Right atrium auricular region (tissue), 2 donors: Measurements from ENCODE around the gene PFKL. TPM values are rescaled to one million over a fixed set of nuclear protein-coding genes. Genes with fewer than 3 reads are reported as not detected.

Source experiments
- DNase-seq: peaks from one replicate; pipeline ENCODE4 v3.0.0-alpha.2; 2019; ENCODE audit warnings: low spot score
- H3K27ac ChIP-seq, 2 donors: fragments of 200-600 bp; sonication (generic); 1 replicate in 1 of 2; 2 replicates in 1 of 2; pipeline ENCODE4 v1.5.1; 2016 to 2019
- H3K27me3 ChIP-seq, 2 donors: fragments of 200-600 bp; sonication (generic); one replicate each; pipeline versions ENCODE4 v1.5.1 to v1.6.0; 2017 to 2019
- H3K36me3 ChIP-seq: fragments of 200-600 bp; sonication (generic); one replicate; pipeline ENCODE4 v1.5.1; 2016
- H3K4me1 ChIP-seq, 2 donors: fragments of 200-600 bp; sonication (generic); one replicate each; pipeline versions ENCODE4 v1.5.1 to v1.6.0; 2017 to 2019
- H3K4me3 ChIP-seq, 2 donors: fragments of 200-600 bp; sonication (generic); 1 replicate in 1 of 2; 2 replicates in 1 of 2; pipeline ENCODE4 v1.5.1; 2017 to 2019; ENCODE audit warnings: mild to moderate bottlenecking in 1 of 2, moderate library complexity in 1 of 2
- H3K9me3 ChIP-seq, 2 donors: fragments of 200-600 bp; sonication (generic); one replicate each; pipeline ENCODE4 v1.5.1; 2019
- CTCF ChIP-seq, 2 donors: fragments of 200-600 bp; sonication (generic); IDR thresholded peaks; one replicate each; pipeline ENCODE4 v1.5.1; 2019; ENCODE audit warnings: antibody characterized with exemption in 2 of 2
- total RNA-seq, 2 donors: library from RNA; depleted of rRNA; stranded (reverse); fragments of >200 nt; gene quantifications; one replicate each; pipeline ENCODE4 v1.1.0, GENCODE V29; 2016

Gene PFKL
- total RNA-seq, 2 donors from 2014 or later, result 28.0 to 45.7 TPM

- H3K4me1 ChIP-seq, result no peaks in the 10 kb centered on the region
- TF ChIP-seq CTCF (IDR thresholded peaks at IDR 0.05), result no peak
- H3K27me3 ChIP-seq, result no peaks in the 10 kb centered on the region
- no peaks in the 10 kb centered on the region for H3K9me3 ChIP-seq
- no peak for DNase-seq
- H3K27ac ChIP-seq, result no peak overlapping the region
- no peak overlapping the region for H3K4me3 ChIP-seq
- H3K36me3 ChIP-seq, result peaks cover 63% of the 10 kb centered on the region
These were observed 14.7 kb downstream of the PFKL start for GRCh38 chr21:44314561-44314960.

GRCh38 chr21:44315691-44316203, 15.9 kb downstream of the PFKL start:
- H3K27me3 ChIP-seq, result no peaks in the 10 kb centered on the region
- H3K4me3 ChIP-seq, result no peak overlapping the region
- no peak for TF ChIP-seq CTCF (IDR thresholded peaks at IDR 0.05)
- H3K27ac ChIP-seq, result no peak overlapping the region
- no peaks in the 10 kb centered on the region for H3K9me3 ChIP-seq
- no peak for DNase-seq
- no peaks in the 10 kb centered on the region for H3K4me1 ChIP-seq
- peaks cover 68% of the 10 kb centered on the region for H3K36me3 ChIP-seq

- peaks cover 62% of the 10 kb centered on the region for H3K36me3 ChIP-seq
- no peak for TF ChIP-seq CTCF (IDR thresholded peaks at IDR 0.05)
- no peaks in the 10 kb centered on the region for H3K27me3 ChIP-seq
- H3K4me3 ChIP-seq, result no peak overlapping the region
- H3K27ac ChIP-seq, result no peak overlapping the region
- H3K9me3 ChIP-seq, result no peaks in the 10 kb centered on the region
- H3K4me1 ChIP-seq, result no peaks in the 10 kb centered on the region
- DNase-seq, result no peak
These were observed 16.5 kb downstream of the PFKL start for GRCh38 chr21:44316277-44316900.

GRCh38 chr21:44317241-44317782, 17.5 kb downstream of the PFKL start:
- TF ChIP-seq CTCF (IDR thresholded peaks at IDR 0.05), result no peak
- no peaks in the 10 kb centered on the region for H3K4me1 ChIP-seq
- peaks cover 62% of the 10 kb centered on the region for H3K36me3 ChIP-seq
- H3K27me3 ChIP-seq, result no peaks in the 10 kb centered on the region
- no peaks in the 10 kb centered on the region for H3K9me3 ChIP-seq
- DNase-seq, result no peak
- no peak overlapping the region for H3K4me3 ChIP-seq
- H3K27ac ChIP-seq, result no peak overlapping the region

GRCh38 chr21:44317871-44318270, 18.0 kb downstream of the PFKL start:
- no peak for TF ChIP-seq CTCF (IDR thresholded peaks at IDR 0.05)
- DNase-seq, result no peak
- no peaks in the 10 kb centered on the region for H3K9me3 ChIP-seq
- peaks cover 61% of the 10 kb centered on the region for H3K36me3 ChIP-seq
- no peaks in the 10 kb centered on the region for H3K4me1 ChIP-seq
- no peak overlapping the region for H3K4me3 ChIP-seq
- H3K27me3 ChIP-seq, result no peaks in the 10 kb centered on the region
- H3K27ac ChIP-seq, result no peak overlapping the region
